GM13976 (cell line): ENCODE data around the gene PRR33.
A peak's percentile ranks its signal among the peaks of the same experiment; 100 is the strongest.

ENCODE experiments used
- DNase-seq: peaks from one replicate; pipeline ENCODE4 v3.0.0; 2012; ENCODE audit warnings: low spot score
- in situ Hi-C: fragments of 300-500 bp; cut with MboI; formaldehyde crosslinking; loops from one replicate; pipeline ENCODE4 v1.12.0; 2022; ENCODE audit warnings: low sequenced_read_pairs, mixed read lengths, inconsistent platforms; ENCODE audit not compliant: unreplicated experiment
- TF ChIP-seq, protein P1 (sequence below): IDR thresholded peaks from 2 replicates; pipeline ENCODE4 v1.5.1; 2012; ENCODE audit warnings: borderline replicate concordance, mild to moderate bottlenecking; ENCODE audit not compliant: insufficient read depth; ENCODE audit errors: extremely low read depth, missing control alignments, control extremely low read depth

The PRR33 gene

GRCh38 chr11:1881442-1882264, 10.0 kb downstream of the PRR33 start:
- peak; percentile 47 for DNase-seq
- in situ Hi-C loops = loop anchor here (5.0 kb wide), 1 partner anchor 36 kb away; the partner anchor contains the start of gene TNNT3

GRCh38 chr11:1880746-1881441, 10.8 kb downstream of the PRR33 start:
- in situ Hi-C loops = loop anchor here (5.0 kb wide), 1 partner anchor 36 kb away; the partner anchor contains the start of gene TNNT3
- peak; percentile 45 for DNase-seq

More at GRCh38 chr11:1881442-1882264, 10.0 kb downstream of the PRR33 start:
- TF ChIP-seq, protein P1, sequence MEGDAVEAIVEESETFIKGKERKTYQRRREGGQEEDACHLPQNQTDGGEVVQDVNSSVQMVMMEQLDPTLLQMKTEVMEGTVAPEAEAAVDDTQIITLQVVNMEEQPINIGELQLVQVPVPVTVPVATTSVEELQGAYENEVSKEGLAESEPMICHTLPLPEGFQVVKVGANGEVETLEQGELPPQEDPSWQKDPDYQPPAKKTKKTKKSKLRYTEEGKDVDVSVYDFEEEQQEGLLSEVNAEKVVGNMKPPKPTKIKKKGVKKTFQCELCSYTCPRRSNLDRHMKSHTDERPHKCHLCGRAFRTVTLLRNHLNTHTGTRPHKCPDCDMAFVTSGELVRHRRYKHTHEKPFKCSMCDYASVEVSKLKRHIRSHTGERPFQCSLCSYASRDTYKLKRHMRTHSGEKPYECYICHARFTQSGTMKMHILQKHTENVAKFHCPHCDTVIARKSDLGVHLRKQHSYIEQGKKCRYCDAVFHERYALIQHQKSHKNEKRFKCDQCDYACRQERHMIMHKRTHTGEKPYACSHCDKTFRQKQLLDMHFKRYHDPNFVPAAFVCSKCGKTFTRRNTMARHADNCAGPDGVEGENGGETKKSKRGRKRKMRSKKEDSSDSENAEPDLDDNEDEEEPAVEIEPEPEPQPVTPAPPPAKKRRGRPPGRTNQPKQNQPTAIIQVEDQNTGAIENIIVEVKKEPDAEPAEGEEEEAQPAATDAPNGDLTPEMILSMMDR = no peak

GRCh38 chr11:1879941-1880720, 11.6 kb downstream of the PRR33 start:
- DNase-seq = no peak
- TF ChIP-seq, protein P1 = no peak
- in situ Hi-C loops = loop anchor here (5.0 kb wide), 1 partner anchor 37 kb away; the partner anchor contains the start of gene TNNT3

More at GRCh38 chr11:1880746-1881441, 10.8 kb downstream of the PRR33 start:
- TF ChIP-seq, protein P1 = no peak

DNA sequence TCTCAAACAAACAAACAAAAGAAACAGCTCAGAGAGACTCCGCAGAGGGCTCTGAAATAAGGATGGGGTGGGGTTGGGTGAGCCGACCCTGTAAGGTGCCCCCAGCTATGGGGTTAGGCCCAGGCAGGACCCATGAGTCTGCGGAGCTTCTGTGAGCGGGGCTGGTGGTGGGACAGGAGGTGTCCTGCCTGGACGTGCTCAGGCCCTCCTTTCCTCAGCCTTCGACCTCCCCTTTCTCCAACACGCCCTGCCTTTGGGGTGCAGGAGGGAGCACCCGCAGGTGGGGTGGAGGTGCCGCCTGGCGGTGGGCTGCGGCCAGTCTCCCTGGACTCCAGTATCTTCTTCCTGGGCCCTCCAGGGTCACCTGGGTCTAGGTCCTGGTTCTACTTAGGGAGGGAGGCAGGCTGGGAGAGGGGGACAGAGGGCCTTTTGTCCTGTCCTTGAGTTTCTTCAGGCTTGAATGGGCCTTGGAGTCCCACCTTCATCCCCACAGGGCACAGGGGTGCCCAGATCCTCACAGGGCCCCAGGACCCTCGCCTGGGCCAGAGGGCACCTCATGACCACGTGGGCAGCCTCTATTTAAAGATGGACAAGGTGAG, 12.3 kb downstream of the PRR33 start:
- no peak for DNase-seq
- in situ Hi-C loops = no loop called here
- TF ChIP-seq, protein P1 = no peak

DNA sequence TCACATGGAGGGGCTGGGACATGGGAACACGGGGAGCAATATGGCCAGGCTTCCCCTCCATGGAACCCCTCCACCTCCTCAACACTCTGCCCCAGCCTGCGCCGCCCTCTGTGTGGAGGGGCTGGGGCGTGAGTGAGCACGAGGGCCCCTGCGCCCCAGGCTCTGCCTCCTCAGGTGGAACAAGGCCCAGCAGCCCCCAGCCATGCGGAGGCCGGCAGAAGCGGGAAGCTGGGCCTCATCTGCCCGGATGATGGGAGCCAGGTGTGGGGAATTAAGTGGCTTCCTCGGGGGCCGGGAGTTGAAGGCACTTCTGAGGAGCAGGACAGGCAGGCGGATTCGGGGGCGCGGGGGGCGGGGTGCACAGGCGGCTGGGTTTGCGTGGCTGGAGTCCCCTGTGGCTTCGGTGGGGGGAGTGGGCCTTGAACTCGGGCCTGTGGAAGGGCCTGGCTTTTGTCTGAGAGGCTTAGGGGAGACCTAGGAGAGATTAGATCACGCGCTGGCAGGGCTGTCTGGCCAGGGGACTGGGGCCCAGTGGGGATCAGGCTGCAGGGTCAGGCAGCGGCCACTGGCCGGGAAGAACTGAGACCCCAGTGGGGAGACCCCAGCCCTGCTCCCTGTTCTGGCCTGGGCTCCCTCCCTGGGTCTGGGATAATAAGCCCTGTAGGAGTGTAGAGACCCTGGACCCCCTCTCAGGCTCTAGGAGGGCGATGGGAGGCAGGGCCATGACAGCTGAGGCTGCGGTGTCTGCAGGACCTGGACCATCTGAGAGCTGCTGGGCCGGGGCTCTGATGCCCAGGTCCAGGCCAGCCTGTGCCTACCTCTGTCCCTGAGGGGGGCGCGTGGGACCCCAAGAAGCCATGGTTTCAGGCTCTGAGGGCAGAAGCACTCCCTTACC, 13.3 kb downstream of the PRR33 start:
- in situ Hi-C loops = no loop called here

More for the DNA sequence above, 13.3 kb downstream of the PRR33 start:
- TF ChIP-seq, protein P1 = no peak
- DNase-seq = no peak
